GM12891 (cell line): ENCODE measurements around the gene SHLD2.
"Not testable (repeated sequence)": the region's sequence is repeated elsewhere in the genome, so short reads cannot be mapped to it uniquely, and the experiment has no call there.

Experiments used
- DNase-seq: peaks from one replicate; pipeline ENCODE4 v3.0.0; 2011; ENCODE audit warnings: low spot score; ENCODE audit not compliant: insufficient read length
- FAIRE-seq: peaks from 2 replicates; lab custom pipeline; 2011; peaks lifted over from hg19 to GRCh38; lab: Jason Lieb, UNC

Gene SHLD2

GRCh38 chr10:87213806-87214205 lies 118.8 kb downstream of the SHLD2 start:
- FAIRE-seq = not testable (repeated sequence)

GRCh38 chr10:87216120-87216519 lies 121.1 kb downstream of the SHLD2 start:
- DNase-seq, FAIRE-seq: not testable (repeated sequence)

More at GRCh38 chr10:87213806-87214205, 118.8 kb downstream of the SHLD2 start:
- not testable (repeated sequence) for DNase-seq

- DNase-seq, FAIRE-seq: not testable (repeated sequence)
Measured at GRCh38 chr10:87219370-87219769, 124.4 kb downstream of the SHLD2 start.

GRCh38 chr10:87222789-87223188 lies 127.8 kb downstream of the SHLD2 start:
- FAIRE-seq, DNase-seq: not testable (repeated sequence)

GRCh38 chr10:87225148-87225547 lies 130.1 kb downstream of the SHLD2 start, which contains the start of gene NUTM2A:
Gene NUTM2A (plus strand): TSS chr10:87225448. CDS start chr10:87225831, 383 bp downstream.
- FAIRE-seq, DNase-seq: not testable (repeated sequence)

GRCh38 chr10:87228247-87228646 lies 133.2 kb downstream of the SHLD2 start:
- FAIRE-seq, DNase-seq: not testable (repeated sequence)

- not testable (repeated sequence) for DNase-seq, FAIRE-seq
Measured at GRCh38 chr10:87229211-87229610, 134.2 kb downstream of the SHLD2 start.

- FAIRE-seq, DNase-seq: not testable (repeated sequence)
Measured at GRCh38 chr10:87234854-87235253, 139.8 kb downstream of the SHLD2 start.

- FAIRE-seq, DNase-seq: not testable (repeated sequence)
Measured at GRCh38 chr10:87237244-87237643, 142.2 kb downstream of the SHLD2 start.

GRCh38 chr10:87239346-87239808 lies 144.4 kb downstream of the SHLD2 start:
- not testable (repeated sequence) for DNase-seq, FAIRE-seq
